ENCODE data around the gene ELP4.

- no peak for TF ChIP-seq CTCF (conservative IDR thresholded peaks at IDR 0.05; ENCODE audit: low read depth, low read length)
- TF ChIP-seq EZH2 (IDR thresholded peaks at IDR 0.05; ENCODE audit: low read length, unreplicated experiment): no peak
Observed at GRCh38 chr11:31757260-31757835, 247.8 kb downstream of the ELP4 start.

Measured in PC-3 (cell line).